ENCODE results near the gene NFIL3. TPM values are rescaled to one million over a fixed set of nuclear protein-coding genes. Genes with fewer than 3 reads are reported as not detected.

The NFIL3 gene
- total RNA-seq, 1 experiment from 2014 or later, result 9.3 TPM

DNA sequence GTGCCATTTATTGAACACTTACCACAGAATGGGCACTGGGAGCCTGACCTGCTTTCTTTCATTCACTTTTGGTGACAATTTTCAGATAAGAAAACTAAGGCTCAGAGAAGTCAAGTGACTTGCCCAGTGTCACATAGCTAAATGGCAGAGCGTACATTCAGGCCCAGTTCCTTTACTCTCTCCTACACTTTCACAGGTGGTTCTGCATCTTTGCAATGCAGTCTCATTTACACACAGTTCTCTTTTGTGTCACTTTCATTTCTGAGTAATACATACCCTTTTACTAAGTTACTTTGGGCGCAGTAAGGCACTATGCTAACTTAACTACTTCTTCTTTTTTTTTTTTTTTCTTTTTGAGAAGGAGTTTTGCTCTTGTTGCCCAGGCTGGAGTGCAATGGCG lies 8.3 kb downstream of the NFIL3 start:
- intact Hi-C loops (cut with micrococcal nuclease; ENCODE audit: unreplicated experiment), result no loop called here
- Histone ChIP-seq H4K20me1 (ENCODE audit: insufficient read depth) (peaks cover 5% of the 10 kb centered on the region; the same call in 1 of the 2 replicates), H3K9me2 (ENCODE audit: insufficient read depth) (no peaks in the 10 kb centered on the region), H3K4me2 (no peak overlapping the region), H3K79me2 (ENCODE audit: low read depth) (peaks cover 88% of the 10 kb centered on the region), H3K27ac (no peak overlapping the region), H3K36me3 (ENCODE audit: low read depth) (peaks cover 7% of the 10 kb centered on the region), H3K4me3 (no peak overlapping the region), H2AFZ (no peak overlapping the region), H3K27me3 (ENCODE audit: insufficient read depth, low read depth) (no peaks in the 10 kb centered on the region), H3K4me1 (replicated peaks; ENCODE audit: insufficient read depth) (peaks cover 55% of the 10 kb centered on the region), H3F3A (ENCODE audit: insufficient read depth, low read depth) (peaks cover 22% of the 10 kb centered on the region), H3K9me3 (ENCODE audit: insufficient read depth, low read depth) (no peaks in the 10 kb centered on the region)
- ChIA-PET POLR2A (ENCODE audit: unreplicated experiment) (no interaction called here), CTCF (no interaction called here)
- no TSS peak for BruUV-seq (replicated peaks)
- no peak for DNase-seq
- no peak for TF ChIP-seq EZH2 (IDR thresholded peaks at IDR 0.05; ENCODE audit: low read depth)
- TF ChIP-seq, protein P1, sequence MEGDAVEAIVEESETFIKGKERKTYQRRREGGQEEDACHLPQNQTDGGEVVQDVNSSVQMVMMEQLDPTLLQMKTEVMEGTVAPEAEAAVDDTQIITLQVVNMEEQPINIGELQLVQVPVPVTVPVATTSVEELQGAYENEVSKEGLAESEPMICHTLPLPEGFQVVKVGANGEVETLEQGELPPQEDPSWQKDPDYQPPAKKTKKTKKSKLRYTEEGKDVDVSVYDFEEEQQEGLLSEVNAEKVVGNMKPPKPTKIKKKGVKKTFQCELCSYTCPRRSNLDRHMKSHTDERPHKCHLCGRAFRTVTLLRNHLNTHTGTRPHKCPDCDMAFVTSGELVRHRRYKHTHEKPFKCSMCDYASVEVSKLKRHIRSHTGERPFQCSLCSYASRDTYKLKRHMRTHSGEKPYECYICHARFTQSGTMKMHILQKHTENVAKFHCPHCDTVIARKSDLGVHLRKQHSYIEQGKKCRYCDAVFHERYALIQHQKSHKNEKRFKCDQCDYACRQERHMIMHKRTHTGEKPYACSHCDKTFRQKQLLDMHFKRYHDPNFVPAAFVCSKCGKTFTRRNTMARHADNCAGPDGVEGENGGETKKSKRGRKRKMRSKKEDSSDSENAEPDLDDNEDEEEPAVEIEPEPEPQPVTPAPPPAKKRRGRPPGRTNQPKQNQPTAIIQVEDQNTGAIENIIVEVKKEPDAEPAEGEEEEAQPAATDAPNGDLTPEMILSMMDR (conservative IDR thresholded peaks at IDR 0.05), result no peak

DNA sequence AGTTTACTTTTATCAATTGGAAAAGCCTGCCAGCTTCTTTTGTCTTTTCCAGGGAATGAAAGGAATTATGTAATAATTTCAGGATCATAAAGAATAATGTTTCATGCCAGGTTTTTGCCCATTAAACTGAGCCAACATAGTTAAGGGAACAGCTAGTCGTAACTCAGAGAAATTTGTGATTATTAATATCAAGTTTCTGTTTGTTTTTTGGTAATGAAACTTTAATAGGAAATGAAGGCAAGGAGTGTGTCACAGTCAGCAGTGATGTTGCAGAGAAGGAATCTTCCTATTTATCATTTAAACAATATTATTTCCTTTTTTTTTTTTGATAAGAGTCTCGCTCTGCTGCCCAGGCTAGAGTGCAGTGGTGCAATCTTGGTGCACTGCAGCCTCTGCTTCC lies 10.7 kb downstream of the NFIL3 start:
- POLR2A ChIA-PET (ENCODE audit: unreplicated experiment), result no interaction called here
- no peaks in the 10 kb centered on the region for H3K27me3 ChIP-seq (ENCODE audit: insufficient read depth, low read depth)
- H3F3A ChIP-seq (ENCODE audit: insufficient read depth, low read depth), result peaks cover 8% of the 10 kb centered on the region
- no peak overlapping the region for H3K4me3 ChIP-seq
- BruUV-seq (replicated peaks), result no TSS peak
- CTCF ChIA-PET, result no interaction called here
- peaks cover 11% of the 10 kb centered on the region for H4K20me1 ChIP-seq (ENCODE audit: insufficient read depth)
- peaks cover 38% of the 10 kb centered on the region for H3K4me1 ChIP-seq (replicated peaks; ENCODE audit: insufficient read depth)
- no peak overlapping the region for H2AFZ ChIP-seq
- H3K79me2 ChIP-seq (ENCODE audit: low read depth), result peaks cover 73% of the 10 kb centered on the region
- H3K9me2 ChIP-seq (ENCODE audit: insufficient read depth), result no peaks in the 10 kb centered on the region
- H3K27ac ChIP-seq, result no peak overlapping the region
- no peak for DNase-seq
- TF ChIP-seq EZH2 (IDR thresholded peaks at IDR 0.05; ENCODE audit: low read depth), result no peak
- TF ChIP-seq, protein P1 (conservative IDR thresholded peaks at IDR 0.05), result no peak
- intact Hi-C loops (cut with micrococcal nuclease; ENCODE audit: unreplicated experiment), result no loop called here
- peaks cover 18% of the 10 kb centered on the region for H3K36me3 ChIP-seq (ENCODE audit: low read depth)
- no peaks in the 10 kb centered on the region for H3K9me3 ChIP-seq (ENCODE audit: insufficient read depth, low read depth)
- H3K4me2 ChIP-seq, result no peak overlapping the region

DNA sequence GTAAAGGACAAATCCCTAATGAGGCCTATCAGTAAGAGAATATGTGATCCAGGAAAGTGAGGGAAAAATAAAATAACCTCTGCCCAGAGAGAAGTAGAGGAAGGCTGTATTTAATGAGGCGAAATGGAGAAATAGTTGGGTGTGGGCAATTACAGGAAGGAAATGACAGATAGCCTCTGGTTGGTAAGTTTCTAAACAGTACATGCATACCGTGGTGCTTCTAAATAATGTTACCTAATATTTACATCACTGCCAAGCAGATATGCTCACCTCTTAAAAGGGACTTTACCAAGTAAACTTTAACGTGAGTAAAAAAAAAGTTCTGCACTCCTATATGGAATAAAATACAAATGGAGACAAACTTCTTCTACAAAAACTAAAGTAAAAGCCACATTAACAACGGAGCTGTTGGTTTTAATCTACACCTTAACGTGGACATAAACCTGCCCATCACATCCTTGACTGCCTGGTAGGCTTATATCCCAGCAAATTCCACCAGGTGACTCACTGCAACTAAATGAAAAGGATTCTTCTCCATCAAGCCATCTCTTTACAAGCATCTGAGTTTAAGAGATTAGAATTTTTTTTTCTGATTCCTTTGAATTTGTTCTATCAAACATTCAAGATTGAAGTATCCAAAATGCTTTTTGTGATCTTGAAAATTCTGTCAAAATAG lies 12.4 kb downstream of the NFIL3 start:
- BruUV-seq (replicated peaks), result no TSS peak
- H3K27ac ChIP-seq, result 0 out of 2 replicates have a peak overlapping the region, but pooled peaks have one; percentile 19
- CTCF ChIA-PET, result no interaction called here
- H4K20me1 ChIP-seq (ENCODE audit: insufficient read depth), result peaks cover 11% of the 10 kb centered on the region
- peaks cover 26% of the 10 kb centered on the region for H3K4me1 ChIP-seq (replicated peaks; ENCODE audit: insufficient read depth)
- no peaks in the 10 kb centered on the region for H3K9me3 ChIP-seq (ENCODE audit: insufficient read depth, low read depth)
- no peak overlapping the region for H2AFZ ChIP-seq
- H3K79me2 ChIP-seq (ENCODE audit: low read depth), result peaks cover 56% of the 10 kb centered on the region
- H3F3A ChIP-seq (ENCODE audit: insufficient read depth, low read depth), result peaks cover 8% of the 10 kb centered on the region
- peaks cover 18% of the 10 kb centered on the region for H3K36me3 ChIP-seq (ENCODE audit: low read depth)
- POLR2A ChIA-PET (ENCODE audit: unreplicated experiment), result no interaction called here
- no peak overlapping the region for H3K4me3 ChIP-seq
- no peaks in the 10 kb centered on the region for H3K27me3 ChIP-seq (ENCODE audit: insufficient read depth, low read depth)
- DNase-seq, result peak in 1 of 2 experiments; percentile 53
- 0 out of 2 replicates have a peak overlapping the region, but pooled peaks have one; percentile 8 for H3K4me2 ChIP-seq
- intact Hi-C loops (cut with micrococcal nuclease; ENCODE audit: unreplicated experiment), result no loop called here
- no peaks in the 10 kb centered on the region for H3K9me2 ChIP-seq (ENCODE audit: insufficient read depth)
- TF ChIP-seq EZH2 (IDR thresholded peaks at IDR 0.05; ENCODE audit: low read depth), result no peak
- TF ChIP-seq, protein P1 (conservative IDR thresholded peaks at IDR 0.05), result no peak

All from PC-9 (cell line).